BLaER1 treated with 17β-estradiol and CSF1 and Interleukin-3, amounts not matched to agents 10 nM and 100 nM (cell line): Measurements from ENCODE around the gene TMEM254.
"Not testable (repeated sequence)": the region's sequence is repeated elsewhere in the genome, so short reads cannot be mapped to it uniquely, and the experiment has no call there.

ENCODE experiments used
- H3K27ac ChIP-seq, 11 experiments: shearing (Covaris generic); formaldehyde crosslinking; 2 replicates each; pipeline ENCODE4 v1.8.1; 2022
- H3K27me3 ChIP-seq, 11 experiments: shearing (Covaris generic); formaldehyde crosslinking; 2 replicates each; pipeline ENCODE4 v1.8.1; 2022
- H3K36me3 ChIP-seq, 11 experiments: shearing (Covaris generic); formaldehyde crosslinking; 2 replicates each; pipeline ENCODE4 v1.8.1; 2022
- H3K4me1 ChIP-seq, 10 experiments: shearing (Covaris generic); formaldehyde crosslinking; 2 replicates each; pipeline ENCODE4 v1.8.1; 2022
- H3K4me2 ChIP-seq, 11 experiments: shearing (Covaris generic); formaldehyde crosslinking; 2 replicates each; pipeline ENCODE4 v1.8.1; 2022
- H3K4me3 ChIP-seq, 10 experiments: shearing (Covaris generic); formaldehyde crosslinking; 2 replicates each; pipeline ENCODE4 v1.8.1; 2022
- H3K9ac ChIP-seq, 11 experiments: shearing (Covaris generic); formaldehyde crosslinking; 2 replicates each; pipeline ENCODE4 v1.8.1; 2022
- H3K9me3 ChIP-seq, 11 experiments: shearing (Covaris generic); formaldehyde crosslinking; replicated peaks in 1 of 11; 2 replicates each; pipeline ENCODE4 v1.8.1; 2022
- H4K20me1 ChIP-seq, 11 experiments: shearing (Covaris generic); formaldehyde crosslinking; 2 replicates each; pipeline ENCODE4 v1.8.1; 2022
- Cebpa-rat ChIP-seq, 11 experiments: shearing (Covaris generic); IDR thresholded peaks; 2 replicates each; pipeline ENCODE4 v1.8.1; 2022

TMEM254 gene

GRCh38 chr10:80046629-80047441 lies 31.6 kb upstream of the TMEM254 start:
- no peaks in the 10 kb centered on the region for H3K9me3 ChIP-seq
- H3K4me2 ChIP-seq = no peak overlapping the region
- no peak overlapping the region for H3K4me3 ChIP-seq
- H3K9ac ChIP-seq = no peak overlapping the region
- H3K27me3 ChIP-seq = no peaks in the 10 kb centered on the region
- peaks cover 0 to 5% (median 0%) of the 10 kb centered on the region in 10 experiments; a peak in 3 of 20 replicates for H3K4me1 ChIP-seq
- H3K27ac ChIP-seq = no peak overlapping the region
- H4K20me1 ChIP-seq = no peaks in the 10 kb centered on the region
- H3K36me3 ChIP-seq = no peaks in the 10 kb centered on the region
- no peak for TF ChIP-seq Cebpa-rat (IDR thresholded peaks at IDR 0.05)

- H4K20me1 ChIP-seq = no peaks in the 10 kb centered on the region
- H3K27me3 ChIP-seq = no peaks in the 10 kb centered on the region
- no peaks in the 10 kb centered on the region for H3K9me3 ChIP-seq
- H3K4me1 ChIP-seq = peaks cover 0 to 10% (median 0%) of the 10 kb centered on the region in 10 experiments; a peak in 2 of 20 replicates
- no peak overlapping the region for H3K9ac ChIP-seq
- H3K4me3 ChIP-seq = no peak overlapping the region
- H3K36me3 ChIP-seq = no peaks in the 10 kb centered on the region
- H3K27ac ChIP-seq = no peak overlapping the region
- no peak for TF ChIP-seq Cebpa-rat (IDR thresholded peaks at IDR 0.05)
- H3K4me2 ChIP-seq = no peak overlapping the region
Measured at GRCh38 chr10:80050752-80051151, 27.7 kb upstream of the TMEM254 start.

- no peak for TF ChIP-seq Cebpa-rat (IDR thresholded peaks at IDR 0.05)
- Histone ChIP-seq H3K9ac (no peak overlapping the region), H3K36me3 (no peaks in the 10 kb centered on the region), H4K20me1 (no peaks in the 10 kb centered on the region), H3K9me3 (no peaks in the 10 kb centered on the region), H3K4me2 (no peak overlapping the region), H3K4me1 (peaks cover 0 to 10% (median 0%) of the 10 kb centered on the region in 10 experiments; a peak in 2 of 20 replicates), H3K27ac (no peak overlapping the region), H3K4me3 (no peak overlapping the region), H3K27me3 (no peaks in the 10 kb centered on the region)
Measured at GRCh38 chr10:80051993-80052392, 26.5 kb upstream of the TMEM254 start.

GRCh38 chr10:80055760-80056159 lies 22.7 kb upstream of the TMEM254 start:
- Histone ChIP-seq H3K4me1 (peaks cover 0 to 10% (median 2%) of the 10 kb centered on the region in 10 experiments; a peak in 5 of 20 replicates), H3K9ac (no peak overlapping the region), H3K4me3 (no peak overlapping the region), H3K36me3 (no peaks in the 10 kb centered on the region), H3K27ac (no peak overlapping the region), H3K4me2 (no peak overlapping the region), H4K20me1 (no peaks in the 10 kb centered on the region), H3K27me3 (no peaks in the 10 kb centered on the region), H3K9me3 (no peaks in the 10 kb centered on the region)
- no peak for TF ChIP-seq Cebpa-rat (IDR thresholded peaks at IDR 0.05)

- H3K9ac ChIP-seq = no peak overlapping the region
- H3K4me3 ChIP-seq = no peak overlapping the region
- H3K27me3 ChIP-seq = no peaks in the 10 kb centered on the region
- H3K27ac ChIP-seq = no peak overlapping the region
- no peaks in the 10 kb centered on the region for H3K36me3 ChIP-seq
- no peak overlapping the region for H3K4me2 ChIP-seq
- no peaks in the 10 kb centered on the region for H4K20me1 ChIP-seq
- H3K4me1 ChIP-seq = peaks cover 0 to 10% (median 2%) of the 10 kb centered on the region in 10 experiments; a peak in 5 of 20 replicates
- no peak for TF ChIP-seq Cebpa-rat (IDR thresholded peaks at IDR 0.05)
- H3K9me3 ChIP-seq = no peaks in the 10 kb centered on the region
Measured at GRCh38 chr10:80057171-80057570, 21.3 kb upstream of the TMEM254 start.

GRCh38 chr10:80064120-80064886 lies 14.2 kb upstream of the TMEM254 start:
- H3K9ac ChIP-seq = no peak overlapping the region
- no peaks in the 10 kb centered on the region for H3K27me3 ChIP-seq
- H4K20me1 ChIP-seq = no peaks in the 10 kb centered on the region
- no peak overlapping the region for H3K4me2 ChIP-seq
- peaks cover 19 to 32% (median 26%) of the 10 kb centered on the region in 11 experiments for H3K9me3 ChIP-seq
- no peak overlapping the region for H3K4me3 ChIP-seq
- H3K27ac ChIP-seq = no peak overlapping the region
- H3K4me1 ChIP-seq = no peaks in the 10 kb centered on the region
- TF ChIP-seq Cebpa-rat (IDR thresholded peaks at IDR 0.05) = no peak
- H3K36me3 ChIP-seq = no peaks in the 10 kb centered on the region

GRCh38 chr10:80066809-80067208 lies 11.7 kb upstream of the TMEM254 start:
- Histone ChIP-seq H3K4me3 (no peak overlapping the region), H3K4me2 (no peak overlapping the region), H3K9ac (no peak overlapping the region), H3K36me3 (no peaks in the 10 kb centered on the region), H3K9me3 (peaks cover 19 to 41% (median 34%) of the 10 kb centered on the region in 11 experiments), H3K4me1 (peaks cover 0 to 11% (median 0%) of the 10 kb centered on the region in 10 experiments; a peak in 6 of 20 replicates), H3K27ac (no peak overlapping the region), H3K27me3 (no peaks in the 10 kb centered on the region), H4K20me1 (no peaks in the 10 kb centered on the region)
- TF ChIP-seq Cebpa-rat (IDR thresholded peaks at IDR 0.05) = no peak

- H3K4me3 ChIP-seq, H3K27ac ChIP-seq, H3K9ac ChIP-seq, H3K4me2 ChIP-seq, H4K20me1 ChIP-seq, H3K27me3 ChIP-seq, H3K36me3 ChIP-seq: not testable (repeated sequence)
- Histone ChIP-seq H3K4me1 (peaks cover 0 to 14% (median 0%) of the 10 kb centered on the region in 10 experiments; a peak in 6 of 20 replicates), H3K9me3 (peaks cover 19 to 41% (median 34%) of the 10 kb centered on the region in 11 experiments)
Measured at GRCh38 chr10:80067821-80068220, 10.6 kb upstream of the TMEM254 start.

- H3K4me3 ChIP-seq = no peak overlapping the region
- H3K36me3 ChIP-seq = no peaks in the 10 kb centered on the region
- TF ChIP-seq Cebpa-rat (IDR thresholded peaks at IDR 0.05) = no peak
- H3K27ac ChIP-seq = no peak overlapping the region
- H3K9ac ChIP-seq = no peak overlapping the region
- H3K4me1 ChIP-seq = peaks cover 0 to 14% (median 0%) of the 10 kb centered on the region in 10 experiments; a peak in 6 of 20 replicates
- no peaks in the 10 kb centered on the region for H4K20me1 ChIP-seq
- H3K4me2 ChIP-seq = no peak overlapping the region
- H3K27me3 ChIP-seq = no peaks in the 10 kb centered on the region
- H3K9me3 ChIP-seq = peaks cover 19 to 41% (median 34%) of the 10 kb centered on the region in 11 experiments
Measured at GRCh38 chr10:80068270-80068669, 10.2 kb upstream of the TMEM254 start.
